GM19328 (cell line): ENCODE results near the gene WWC2.
"Not testable (repeated sequence)": the region's sequence is repeated elsewhere in the genome, so short reads cannot be mapped to it uniquely, and the experiment has no call there.

ENCODE experiments used
- ATAC-seq: cut with Tn5 transposase; IDR thresholded peaks from one replicate; pipeline ENCODE4 v1.9.1; 2021; ENCODE audit warnings: mild to moderate bottlenecking, moderate library complexity; ENCODE audit not compliant: unreplicated experiment

WWC2 gene

GRCh38 chr4:183288955-183289354 is 189.9 kb downstream of the WWC2 start:
- no peak for ATAC-seq

- ATAC-seq: no peak
Measured at GRCh38 chr4:183289688-183290087, 190.6 kb downstream of the WWC2 start.

- no peak for ATAC-seq
Measured at GRCh38 chr4:183291070-183291469, 192.0 kb downstream of the WWC2 start.

- no peak for ATAC-seq
Measured at GRCh38 chr4:183295711-183296110, 196.7 kb downstream of the WWC2 start.

- no peak for ATAC-seq
Measured at GRCh38 chr4:183297675-183298074, 198.6 kb downstream of the WWC2 start.

- ATAC-seq: no peak
Measured at GRCh38 chr4:183299464-183299863, 200.4 kb downstream of the WWC2 start.

GRCh38 chr4:183300070-183300469 is 201.0 kb downstream of the WWC2 start:
- no peak for ATAC-seq

GRCh38 chr4:183300655-183301054 is 201.6 kb downstream of the WWC2 start:
- ATAC-seq: no peak

- no peak for ATAC-seq
Measured at GRCh38 chr4:183303301-183303700, 204.2 kb downstream of the WWC2 start.

- no peak for ATAC-seq
Measured at GRCh38 chr4:183304067-183304466, 205.0 kb downstream of the WWC2 start.

- no peak for ATAC-seq
Measured at GRCh38 chr4:183304538-183304937, 205.5 kb downstream of the WWC2 start.

- ATAC-seq: no peak
Measured at GRCh38 chr4:183306811-183307210, 207.8 kb downstream of the WWC2 start.

- ATAC-seq: no peak
Measured at GRCh38 chr4:183312841-183313240, 213.8 kb downstream of the WWC2 start.

- no peak for ATAC-seq
Measured at GRCh38 chr4:183314336-183314735, 215.3 kb downstream of the WWC2 start.

- no peak for ATAC-seq
Measured at GRCh38 chr4:183314806-183315205, 215.7 kb downstream of the WWC2 start.

- ATAC-seq: no peak
Measured at GRCh38 chr4:183318656-183319055, 219.6 kb downstream of the WWC2 start.

- no peak for ATAC-seq
Measured at GRCh38 chr4:183320211-183321059, 221.4 kb downstream of the WWC2 start, which contains the start of gene CLDN22. Gene CLDN22 (minus strand): TSS chr4:183320276. CDS start chr4:183320218, 58 bp downstream.

- no peak for ATAC-seq
Measured at GRCh38 chr4:183321079-183321478, 222.0 kb downstream of the WWC2 start.

GRCh38 chr4:183321516-183321915 is 222.5 kb downstream of the WWC2 start:
- no peak for ATAC-seq

GRCh38 chr4:183322326-183322725 is 223.3 kb downstream of the WWC2 start, which contains the start of gene CLDN24:
Gene CLDN24 (minus strand): TSS chr4:183322426. CDS start chr4:183322426, 0 bp downstream.
- no peak for ATAC-seq

- no peak for ATAC-seq
Measured at GRCh38 chr4:183323295-183323694, 224.2 kb downstream of the WWC2 start.

GRCh38 chr4:183324056-183324455 is 225.0 kb downstream of the WWC2 start:
- ATAC-seq: not testable (repeated sequence)

GRCh38 chr4:183324619-183325018 is 225.6 kb downstream of the WWC2 start:
- no peak for ATAC-seq
